ENCODE data around the gene TANK. TPM values are rescaled to one million over a fixed set of nuclear protein-coding genes. Genes with fewer than 3 reads are reported as not detected.

TANK gene
- total and polyA plus RNA-seq, 2 of the 8 experiments (the other 6 are each of a cell fraction or from before 2014, with no cell fraction given): 7.0 to 26.1 TPM

GRCh38 chr2:161165266-161165665 is 5.0 kb downstream of the TANK start (continued):
- TF ChIP-seq SIRT6 (IDR thresholded peaks at IDR 0.05; ENCODE audit: low read length) (no peak), SIN3A (conservative IDR thresholded peaks at IDR 0.05 in 1 of 2, IDR thresholded peaks at IDR 0.05 in 1 of 2; ENCODE audit: low read depth in 1 of 2, low read length in 2 of 2) (no peak), TCF12 (IDR thresholded peaks at IDR 0.05; ENCODE audit: low read depth, low read length) (no peak), BACH1 (IDR thresholded peaks at IDR 0.05; ENCODE audit: low read length) (no peak), NRF1 (IDR thresholded peaks at IDR 0.05; ENCODE audit: low read depth, low read length) (no peak), SP4 (IDR thresholded peaks at IDR 0.05; ENCODE audit: low read length) (no peak)

Measured in H1 (cell line).